ENCODE data around the gene PRRC2B. TPM values are rescaled to one million over a fixed set of nuclear protein-coding genes. Genes with fewer than 3 reads are reported as not detected.

PRRC2B gene
- total and polyA plus RNA-seq, 2 of the 13 experiments (the other 11 are each of a cell fraction or from before 2014, with no cell fraction given): 20.8 to 37.4 TPM

DNA sequence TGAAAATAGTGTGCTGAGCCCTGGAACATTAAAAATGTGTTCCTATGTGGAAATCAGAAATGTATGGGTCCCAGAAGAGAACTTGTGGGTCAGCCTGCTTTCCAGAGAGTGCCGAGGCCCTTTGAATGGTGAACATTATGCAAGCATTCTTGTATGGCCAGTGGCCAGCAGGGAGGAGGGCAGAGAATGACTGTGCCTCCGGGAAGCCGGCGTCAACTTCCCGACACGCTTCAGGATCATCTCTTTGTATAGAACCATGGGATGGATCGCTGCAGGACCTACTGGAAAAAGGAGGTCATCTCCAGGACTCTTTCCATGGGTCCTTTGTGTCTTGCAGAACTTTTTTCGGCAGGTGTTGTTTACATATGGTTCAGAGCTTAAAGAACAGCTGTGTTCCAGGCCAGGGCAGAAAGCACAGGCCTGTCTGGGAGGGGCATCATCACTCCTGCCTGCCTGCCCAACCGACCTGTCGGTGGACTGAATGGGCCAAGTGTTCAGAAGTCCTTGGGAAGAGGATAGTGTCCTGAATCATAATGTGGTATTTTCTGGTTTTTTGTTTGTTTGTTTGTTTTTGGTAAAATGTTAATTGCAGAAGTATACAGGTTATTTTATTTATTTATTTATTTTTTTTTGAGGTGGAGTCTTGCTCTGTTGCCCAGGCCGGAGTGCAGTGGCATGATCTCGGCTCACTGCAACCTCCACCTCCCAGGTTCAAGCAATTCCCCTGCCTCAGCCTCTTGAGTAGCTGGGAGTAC lies 9.0 kb downstream of the PRRC2B start (continued):
- TF ChIP-seq NCOA5 (CRISPR knock-in tag; IDR thresholded peaks at IDR 0.05) (no peak), STAG1 (CRISPR knock-in tag; IDR thresholded peaks at IDR 0.05) (0 out of 2 replicates have a peak, but pooled peaks have one; percentile 2), ZNF746 (CRISPR knock-in tag; IDR thresholded peaks at IDR 0.05) (peak; percentile 81), KAT7 (CRISPR knock-in tag; IDR thresholded peaks at IDR 0.05; ENCODE audit: borderline replicate concordance) (no peak), SOX5 (CRISPR knock-in tag; IDR thresholded peaks at IDR 0.05; ENCODE audit: borderline replicate concordance) (peak; percentile 91), ZNF296 (CRISPR knock-in tag; conservative IDR thresholded peaks at IDR 0.05) (0 out of 2 replicates have a peak, but pooled peaks have one; percentile 59), SMC3 (IDR thresholded peaks at IDR 0.05; ENCODE audit: low read length) (0 out of 2 replicates have a peak, but pooled peaks have one; percentile 6), ZNF124 (CRISPR knock-in tag; IDR thresholded peaks at IDR 0.05) (peak; percentile 53; the same call in 1 of the 2 replicates), ZNF44 (CRISPR knock-in tag; IDR thresholded peaks at IDR 0.05) (no peak), EZH2 (conservative IDR thresholded peaks at IDR 0.05; ENCODE audit: low read depth, low read length) (no peak), ZBTB21 (CRISPR knock-in tag; IDR thresholded peaks at IDR 0.05) (no peak), MIER2 (CRISPR knock-in tag; IDR thresholded peaks at IDR 0.05) (peak; percentile 44; the same call in 1 of the 2 replicates), KLF15 (CRISPR knock-in tag; IDR thresholded peaks at IDR 0.05; ENCODE audit: borderline replicate concordance) (no peak), ZNF331 (CRISPR knock-in tag; IDR thresholded peaks at IDR 0.05) (peak; percentile 75), SOX6 (IDR thresholded peaks at IDR 0.05) (no peak), SOX6 (CRISPR knock-in tag; IDR thresholded peaks at IDR 0.05) (peak; percentile 89), CEBPG (CRISPR knock-in tag; IDR thresholded peaks at IDR 0.05) (peak; percentile 89), MAZ (IDR thresholded peaks at IDR 0.05; ENCODE audit: borderline replicate concordance, low read depth, low read length) (no peak), MAZ (CRISPR knock-in tag; IDR thresholded peaks at IDR 0.05; ENCODE audit: low read depth) (0 out of 2 replicates have a peak, but pooled peaks have one; percentile 14), RXRA (CRISPR knock-in tag; IDR thresholded peaks at IDR 0.05) (peak; percentile 88; the same call in 1 of the 2 replicates), EP300 (IDR thresholded peaks at IDR 0.05; ENCODE audit: low read depth in 2 of 2, low read length in 2 of 2) (peak; percentile 44 to 51; a peak in 2 of 4 replicates), EP300 (CRISPR knock-in tag; IDR thresholded peaks at IDR 0.05; ENCODE audit: borderline replicate concordance) (peak; percentile 88), NONO (IDR thresholded peaks at IDR 0.05) (no peak), NONO (CRISPR knock-in tag; conservative IDR thresholded peaks at IDR 0.05) (no peak)
- TF ChIP-seq, protein P1, sequence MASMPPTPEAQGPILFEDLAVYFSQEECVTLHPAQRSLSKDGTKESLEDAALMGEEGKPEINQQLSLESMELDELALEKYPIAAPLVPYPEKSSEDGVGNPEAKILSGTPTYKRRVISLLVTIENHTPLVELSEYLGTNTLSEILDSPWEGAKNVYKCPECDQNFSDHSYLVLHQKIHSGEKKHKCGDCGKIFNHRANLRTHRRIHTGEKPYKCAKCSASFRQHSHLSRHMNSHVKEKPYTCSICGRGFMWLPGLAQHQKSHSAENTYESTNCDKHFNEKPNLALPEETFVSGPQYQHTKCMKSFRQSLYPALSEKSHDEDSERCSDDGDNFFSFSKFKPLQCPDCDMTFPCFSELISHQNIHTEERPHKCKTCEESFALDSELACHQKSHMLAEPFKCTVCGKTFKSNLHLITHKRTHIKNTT (CRISPR knock-in tag; IDR thresholded peaks at IDR 0.05): no peak
- TF ChIP-seq, protein P2, sequence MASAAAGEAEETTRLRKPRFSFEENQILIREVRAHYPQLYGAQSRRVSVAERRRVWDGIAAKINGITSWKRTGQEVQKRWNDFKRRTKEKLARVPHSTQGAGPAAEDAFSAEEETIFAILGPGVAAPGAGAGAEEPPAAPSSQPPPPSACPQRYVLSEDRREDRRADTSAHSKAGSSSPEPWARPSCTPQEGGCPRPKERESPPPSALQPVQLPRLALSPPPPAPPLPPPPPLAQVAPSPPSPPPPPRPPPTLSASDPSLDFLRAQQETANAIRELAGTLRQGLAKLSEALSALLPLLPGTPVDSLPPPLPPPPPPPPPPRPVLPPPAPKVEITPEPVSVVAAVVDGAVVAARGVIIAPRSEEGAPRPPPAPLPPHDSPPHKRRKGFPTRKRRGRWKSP (CRISPR knock-in tag; IDR thresholded peaks at IDR 0.05): peak; percentile 83
- TF ChIP-seq, protein P3, sequence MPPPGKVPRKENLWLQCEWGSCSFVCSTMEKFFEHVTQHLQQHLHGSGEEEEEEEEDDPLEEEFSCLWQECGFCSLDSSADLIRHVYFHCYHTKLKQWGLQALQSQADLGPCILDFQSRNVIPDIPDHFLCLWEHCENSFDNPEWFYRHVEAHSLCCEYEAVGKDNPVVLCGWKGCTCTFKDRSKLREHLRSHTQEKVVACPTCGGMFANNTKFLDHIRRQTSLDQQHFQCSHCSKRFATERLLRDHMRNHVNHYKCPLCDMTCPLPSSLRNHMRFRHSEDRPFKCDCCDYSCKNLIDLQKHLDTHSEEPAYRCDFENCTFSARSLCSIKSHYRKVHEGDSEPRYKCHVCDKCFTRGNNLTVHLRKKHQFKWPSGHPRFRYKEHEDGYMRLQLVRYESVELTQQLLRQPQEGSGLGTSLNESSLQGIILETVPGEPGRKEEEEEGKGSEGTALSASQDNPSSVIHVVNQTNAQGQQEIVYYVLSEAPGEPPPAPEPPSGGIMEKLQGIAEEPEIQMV (CRISPR knock-in tag; IDR thresholded peaks at IDR 0.05; ENCODE audit: low read depth): no peak
